ENCODE data around the gene LZTFL1. TPM values are rescaled to one million over a fixed set of nuclear protein-coding genes. Genes with fewer than 3 reads are reported as not detected.

LZTFL1 gene
- total RNA-seq, 4 donors from 2014 or later: 12.6 to 30.9 (median 23.3) TPM

DNA sequence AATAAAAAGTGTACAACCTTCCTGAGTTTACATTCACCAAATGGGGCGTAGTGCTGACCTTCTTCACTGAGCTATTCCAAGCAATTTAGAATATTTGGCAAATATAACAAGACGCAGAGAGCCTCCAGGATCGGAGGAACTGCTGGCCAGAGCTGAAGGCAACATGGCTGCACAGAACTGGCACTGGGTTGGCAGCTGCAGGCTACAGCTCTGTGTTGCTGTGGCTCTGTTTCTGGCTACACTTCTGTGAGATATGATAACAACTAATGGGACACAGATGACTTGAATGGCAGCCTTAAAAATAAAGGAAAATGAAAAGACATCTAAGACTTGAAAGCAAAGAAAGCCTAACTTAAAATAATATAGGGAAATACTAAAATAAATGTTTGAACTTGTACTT is 34.8 kb downstream of the LZTFL1 start:
- TF ChIP-seq EP300 (IDR thresholded peaks at IDR 0.05) (no peak), POLR2AphosphoS5 (IDR thresholded peaks at IDR 0.05) (no peak), POLR2A (IDR thresholded peaks at IDR 0.05) (no peak)
- TF ChIP-seq, protein P1, sequence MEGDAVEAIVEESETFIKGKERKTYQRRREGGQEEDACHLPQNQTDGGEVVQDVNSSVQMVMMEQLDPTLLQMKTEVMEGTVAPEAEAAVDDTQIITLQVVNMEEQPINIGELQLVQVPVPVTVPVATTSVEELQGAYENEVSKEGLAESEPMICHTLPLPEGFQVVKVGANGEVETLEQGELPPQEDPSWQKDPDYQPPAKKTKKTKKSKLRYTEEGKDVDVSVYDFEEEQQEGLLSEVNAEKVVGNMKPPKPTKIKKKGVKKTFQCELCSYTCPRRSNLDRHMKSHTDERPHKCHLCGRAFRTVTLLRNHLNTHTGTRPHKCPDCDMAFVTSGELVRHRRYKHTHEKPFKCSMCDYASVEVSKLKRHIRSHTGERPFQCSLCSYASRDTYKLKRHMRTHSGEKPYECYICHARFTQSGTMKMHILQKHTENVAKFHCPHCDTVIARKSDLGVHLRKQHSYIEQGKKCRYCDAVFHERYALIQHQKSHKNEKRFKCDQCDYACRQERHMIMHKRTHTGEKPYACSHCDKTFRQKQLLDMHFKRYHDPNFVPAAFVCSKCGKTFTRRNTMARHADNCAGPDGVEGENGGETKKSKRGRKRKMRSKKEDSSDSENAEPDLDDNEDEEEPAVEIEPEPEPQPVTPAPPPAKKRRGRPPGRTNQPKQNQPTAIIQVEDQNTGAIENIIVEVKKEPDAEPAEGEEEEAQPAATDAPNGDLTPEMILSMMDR (IDR thresholded peaks at IDR 0.05): no peak
- H3K27me3 ChIP-seq: no peaks in the 10 kb centered on the region
- no peak for ATAC-seq
- H3K27ac ChIP-seq: no peak overlapping the region
- no peak overlapping the region for H3K4me3 ChIP-seq
- H3K9me3 ChIP-seq: no peaks in the 10 kb centered on the region
- H3K4me1 ChIP-seq: no peaks in the 10 kb centered on the region
- WGBS, 2 donors (ENCODE audit: low coverage in 1 of 2): 80% methylated on average over 1 to 3 of the region's 3 CpGs
- no peaks in the 10 kb centered on the region for H3K36me3 ChIP-seq

DNA sequence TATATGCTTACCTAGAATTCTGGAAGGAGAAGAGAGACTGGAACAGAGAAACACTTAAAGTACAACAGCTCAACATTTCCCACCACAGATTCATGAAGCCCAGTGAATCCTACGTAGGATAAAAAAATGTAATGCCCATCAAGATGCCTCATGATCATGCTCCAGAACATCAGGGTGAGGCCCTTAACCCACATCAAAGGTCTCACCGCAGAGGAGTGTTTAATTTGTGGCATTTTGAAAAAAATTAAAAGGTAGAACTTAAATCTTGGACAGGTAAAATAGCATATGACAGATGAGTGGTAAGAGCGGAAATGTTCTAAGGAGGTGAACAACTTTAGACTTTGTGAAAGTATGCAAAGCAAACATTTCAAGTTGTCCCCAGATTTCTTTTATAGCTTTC is 35.8 kb downstream of the LZTFL1 start:
- no peaks in the 10 kb centered on the region for H3K4me1 ChIP-seq
- ATAC-seq: no peak
- 94 to 100% methylated on average over 3 of the region's 3 CpGs for WGBS, 2 donors (ENCODE audit: low coverage in 1 of 2)
- H3K9me3 ChIP-seq: no peaks in the 10 kb centered on the region
- TF ChIP-seq, protein P1 (IDR thresholded peaks at IDR 0.05): no peak
- no peak for TF ChIP-seq POLR2AphosphoS5 (IDR thresholded peaks at IDR 0.05)
- TF ChIP-seq POLR2A (IDR thresholded peaks at IDR 0.05): no peak
- no peak for TF ChIP-seq EP300 (IDR thresholded peaks at IDR 0.05)
- no peaks in the 10 kb centered on the region for H3K36me3 ChIP-seq
- no peak overlapping the region for H3K4me3 ChIP-seq
- no peaks in the 10 kb centered on the region for H3K27me3 ChIP-seq
- no peak overlapping the region for H3K27ac ChIP-seq

DNA sequence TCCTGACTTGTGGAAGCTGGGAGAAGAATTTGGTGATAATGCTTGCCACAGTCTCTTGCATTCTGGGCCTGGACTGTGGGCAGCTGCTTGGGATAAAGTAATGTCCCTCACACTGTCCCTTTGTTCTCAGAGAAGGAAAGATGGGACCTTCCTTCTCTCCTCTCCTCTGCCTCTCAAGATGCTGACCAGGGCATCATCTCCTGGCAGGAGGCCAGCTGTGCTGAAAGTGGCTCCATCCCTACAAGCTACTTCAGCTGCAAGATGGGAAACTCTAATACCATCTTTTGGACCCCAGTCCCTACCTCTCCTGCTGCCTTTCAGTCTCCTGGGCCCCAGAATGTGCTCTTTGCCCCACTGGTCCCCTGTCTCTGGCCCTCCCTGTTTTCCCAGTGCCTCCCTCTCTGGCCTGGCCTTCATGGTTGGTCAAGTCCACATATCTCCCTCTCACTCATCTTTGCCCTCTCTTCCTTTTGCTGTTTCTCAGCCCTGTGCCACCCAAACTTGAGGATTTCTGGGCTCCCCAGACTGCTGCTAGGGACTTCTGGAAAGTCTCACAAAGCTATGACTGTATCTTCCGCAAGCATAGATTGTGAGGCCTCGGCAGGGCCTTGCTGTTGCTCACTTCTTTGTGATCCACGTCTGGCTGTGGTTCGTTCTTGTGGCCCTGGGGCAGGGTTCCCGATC is 38.5 kb downstream of the LZTFL1 start:
- WGBS, 2 donors (ENCODE audit: low coverage in 1 of 2): 90% methylated on average over 5 of the region's 5 CpGs; no CpG with 5 or more reads in 1 of the 2 donors
- Histone ChIP-seq H3K27ac (no peak overlapping the region), H3K27me3 (peaks cover 24% of the 10 kb centered on the region), H3K4me3 (no peak overlapping the region), H3K36me3 (no peaks in the 10 kb centered on the region), H3K4me1 (no peaks in the 10 kb centered on the region), H3K9me3 (no peaks in the 10 kb centered on the region)
- TF ChIP-seq, protein P1 (IDR thresholded peaks at IDR 0.05): no peak
- TF ChIP-seq POLR2AphosphoS5 (IDR thresholded peaks at IDR 0.05): no peak
- TF ChIP-seq POLR2A (IDR thresholded peaks at IDR 0.05): no peak
- no peak for TF ChIP-seq EP300 (IDR thresholded peaks at IDR 0.05)
- ATAC-seq: no peak

DNA sequence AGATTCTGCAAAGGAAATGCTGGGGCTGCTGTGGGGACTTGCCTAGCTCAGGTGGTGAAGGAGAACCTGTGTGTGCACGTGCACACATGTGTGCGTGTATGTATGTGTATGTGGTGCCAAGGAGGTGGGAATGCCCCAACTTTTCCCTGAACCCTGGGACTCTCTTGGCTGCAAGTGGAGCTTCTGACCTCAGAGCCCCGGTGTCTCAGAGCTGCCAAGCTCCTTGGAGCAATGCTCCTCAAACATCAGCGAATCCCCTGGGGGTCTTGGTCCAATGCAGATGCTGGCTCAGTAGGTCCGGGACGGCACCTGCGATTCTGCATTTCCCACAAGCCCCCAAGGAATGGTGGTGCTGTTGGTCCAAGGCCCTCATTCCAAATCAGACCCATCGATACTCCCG is 39.8 kb downstream of the LZTFL1 start:
- no peak for ATAC-seq
- H3K27me3 ChIP-seq: peaks cover 36% of the 10 kb centered on the region
- no peak overlapping the region for H3K27ac ChIP-seq
- no peaks in the 10 kb centered on the region for H3K36me3 ChIP-seq
- no peaks in the 10 kb centered on the region for H3K9me3 ChIP-seq
- no peak overlapping the region for H3K4me3 ChIP-seq
- WGBS, 2 donors (ENCODE audit: low coverage in 1 of 2): 95 to 97% methylated on average over 7 of the region's 9 CpGs
- no peaks in the 10 kb centered on the region for H3K4me1 ChIP-seq
- TF ChIP-seq POLR2AphosphoS5 (IDR thresholded peaks at IDR 0.05) (no peak), POLR2A (IDR thresholded peaks at IDR 0.05) (no peak), EP300 (IDR thresholded peaks at IDR 0.05) (no peak)
- TF ChIP-seq, protein P1 (IDR thresholded peaks at IDR 0.05): no peak

DNA sequence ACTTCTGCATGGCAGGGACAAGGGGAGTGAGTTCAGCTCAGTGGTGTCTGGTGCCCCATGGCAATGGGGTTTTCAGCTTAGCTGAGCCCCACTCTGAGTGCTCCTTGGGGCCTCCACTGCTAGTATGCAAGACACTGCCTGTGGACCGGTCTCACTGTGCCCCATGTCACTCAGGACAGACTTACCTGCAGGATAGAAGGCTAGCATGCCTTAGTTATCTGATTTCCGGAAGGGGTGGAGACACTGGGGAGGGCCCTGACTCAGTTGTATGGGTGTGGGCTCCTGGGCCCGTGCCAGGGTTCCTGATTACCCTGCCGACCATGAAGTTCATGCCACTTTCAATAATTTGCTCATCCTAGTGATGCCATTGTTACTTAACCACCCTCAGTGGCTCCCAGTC is 41.3 kb downstream of the LZTFL1 start:
- no peak overlapping the region for H3K4me3 ChIP-seq
- H3K36me3 ChIP-seq: no peaks in the 10 kb centered on the region
- no peak for ATAC-seq
- H3K4me1 ChIP-seq: peaks cover 0 to 12% (median 4%) of the 10 kb centered on the region in 3 donors
- no peak overlapping the region for H3K27ac ChIP-seq
- TF ChIP-seq EP300 (IDR thresholded peaks at IDR 0.05): no peak
- 83 to 100% methylated on average over 2 of the region's 4 CpGs for WGBS, 2 donors (ENCODE audit: low coverage in 1 of 2)
- no peaks in the 10 kb centered on the region for H3K9me3 ChIP-seq
- peaks cover 51% of the 10 kb centered on the region for H3K27me3 ChIP-seq

All from gastroesophageal sphincter (tissue), 4 donors.